Stimulated activated CD8-positive, alpha-beta memory T cell treated with anti-CD3 and anti-CD28 coated beads, Interleukin-2, amount 100 ng/mL, for 48 hours (primary cell): Measurements from ENCODE around the gene POU4F1.
"Not testable (repeated sequence)": the region's sequence is repeated elsewhere in the genome, so short reads cannot be mapped to it uniquely, and the experiment has no call there.

Experiments used
- DNase-seq, 2 donors: peaks; one replicate each; pipeline ENCODE4 v3.0.0-alpha.2; 2020; ENCODE audit warnings: low read depth in 2 of 2

The POU4F1 gene, protein sequence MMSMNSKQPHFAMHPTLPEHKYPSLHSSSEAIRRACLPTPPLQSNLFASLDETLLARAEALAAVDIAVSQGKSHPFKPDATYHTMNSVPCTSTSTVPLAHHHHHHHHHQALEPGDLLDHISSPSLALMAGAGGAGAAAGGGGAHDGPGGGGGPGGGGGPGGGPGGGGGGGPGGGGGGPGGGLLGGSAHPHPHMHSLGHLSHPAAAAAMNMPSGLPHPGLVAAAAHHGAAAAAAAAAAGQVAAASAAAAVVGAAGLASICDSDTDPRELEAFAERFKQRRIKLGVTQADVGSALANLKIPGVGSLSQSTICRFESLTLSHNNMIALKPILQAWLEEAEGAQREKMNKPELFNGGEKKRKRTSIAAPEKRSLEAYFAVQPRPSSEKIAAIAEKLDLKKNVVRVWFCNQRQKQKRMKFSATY

DNA sequence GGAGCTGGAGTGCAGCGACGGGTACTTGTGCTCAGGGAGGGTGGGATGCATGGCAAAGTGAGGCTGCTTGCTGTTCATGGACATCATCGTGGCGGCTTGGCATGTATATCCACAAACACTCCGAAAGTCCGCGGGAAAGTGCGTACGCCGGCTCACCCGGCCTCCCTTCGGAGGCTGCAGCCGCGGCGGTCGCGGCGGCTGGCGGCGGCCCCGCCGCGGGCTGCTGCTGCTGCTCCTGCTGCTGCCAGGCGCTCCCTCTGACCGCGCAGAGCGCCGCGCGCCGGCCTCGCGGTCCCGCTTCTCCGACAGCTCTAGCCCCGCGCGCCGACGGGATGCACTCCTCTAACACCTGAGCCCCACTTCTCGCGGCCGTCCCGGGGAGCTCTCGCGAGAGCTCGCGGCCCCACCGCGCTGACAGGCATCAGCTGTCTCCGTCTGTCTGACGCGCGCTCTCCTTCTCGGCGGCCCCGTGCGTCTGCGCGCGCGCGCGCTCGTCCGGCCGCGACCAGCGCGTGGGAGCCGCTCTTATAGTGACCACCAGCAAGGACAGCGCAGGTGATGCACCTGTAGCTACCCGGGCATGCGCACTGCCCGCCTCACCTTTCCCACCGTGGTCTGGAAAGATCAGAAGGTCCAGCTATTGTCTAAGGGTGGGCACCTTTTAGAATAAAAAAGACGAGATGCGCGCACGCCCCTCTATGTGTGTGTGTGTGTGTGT lies at the start of gene POU4F1:
POU4F1 (minus strand) TSS at position 313 of the 718 bp plus-strand sequence; CDS start at position 87, 226 bp downstream.
- DNase-seq: peak; percentile 53 to 65

DNA sequence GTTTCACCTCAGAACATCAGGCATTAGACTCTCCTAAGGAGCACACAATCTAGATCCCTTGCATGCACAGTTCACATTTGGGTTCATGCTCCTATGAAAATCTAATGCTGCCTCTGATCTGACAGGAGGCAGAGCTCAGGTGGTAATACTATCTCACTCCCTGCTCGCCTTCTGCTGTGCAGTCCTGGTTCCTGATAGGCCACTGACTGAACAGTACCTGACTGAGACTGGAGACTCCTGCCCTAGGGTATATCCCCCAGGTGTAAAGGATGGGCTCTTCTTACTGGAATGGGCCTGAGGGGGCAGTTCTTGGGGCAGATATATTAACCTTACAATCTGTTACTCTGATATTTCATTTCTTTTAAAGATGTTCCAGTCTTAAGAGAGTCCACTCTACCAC lies 49.3 kb upstream of the POU4F1 start:
- DNase-seq: no peak

DNA sequence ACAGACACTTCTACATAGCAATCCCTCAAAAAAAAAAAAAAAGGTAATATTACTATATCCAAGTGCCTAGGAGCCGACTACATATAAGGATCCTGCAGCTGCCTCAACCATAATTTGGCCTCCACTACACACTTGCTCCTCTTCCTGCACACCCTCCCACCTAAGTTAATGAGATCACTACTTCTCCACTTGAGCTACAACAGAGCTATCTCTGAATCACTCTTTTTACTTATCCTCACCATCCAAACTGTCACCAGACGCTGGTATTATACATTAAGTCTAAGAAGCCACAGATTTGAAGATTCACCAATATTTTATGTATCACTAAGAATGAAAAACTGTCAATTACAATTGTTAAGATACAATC lies 47.3 kb upstream of the POU4F1 start:
- no peak for DNase-seq

DNA sequence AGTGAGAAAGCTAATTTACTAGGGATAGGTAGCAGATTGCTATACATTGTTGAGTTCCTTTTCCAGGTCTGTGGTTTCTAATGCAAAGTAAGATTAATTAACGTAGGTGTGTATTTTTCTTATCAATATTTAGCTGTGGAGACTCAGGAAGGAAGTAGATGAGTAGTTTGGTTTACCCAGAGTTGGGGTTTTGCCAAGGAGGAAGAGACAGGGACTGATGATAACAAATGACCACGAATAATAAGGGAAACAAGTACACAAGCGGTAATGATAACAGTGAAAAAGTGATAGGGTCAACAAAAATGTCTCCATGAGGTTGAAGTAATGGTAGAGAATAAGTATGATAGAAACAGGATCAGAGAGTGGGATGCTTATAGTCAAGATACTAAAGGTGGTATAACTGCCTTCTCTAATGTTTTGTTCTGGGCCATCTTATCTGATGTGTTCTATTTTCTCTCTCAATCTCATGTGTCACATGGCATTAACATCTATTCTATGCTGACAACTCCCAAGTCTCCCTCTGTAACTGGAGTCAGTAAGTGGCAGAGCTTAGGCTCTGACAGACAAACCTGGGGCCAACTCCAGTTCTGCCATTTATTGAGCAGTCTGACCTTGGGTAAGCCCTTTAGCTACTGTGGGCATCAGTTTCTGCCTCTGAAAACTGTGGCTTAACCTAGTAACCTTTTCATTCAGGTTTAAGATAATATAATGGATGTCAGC lies 46.8 kb upstream of the POU4F1 start:
- DNase-seq: no peak

DNA sequence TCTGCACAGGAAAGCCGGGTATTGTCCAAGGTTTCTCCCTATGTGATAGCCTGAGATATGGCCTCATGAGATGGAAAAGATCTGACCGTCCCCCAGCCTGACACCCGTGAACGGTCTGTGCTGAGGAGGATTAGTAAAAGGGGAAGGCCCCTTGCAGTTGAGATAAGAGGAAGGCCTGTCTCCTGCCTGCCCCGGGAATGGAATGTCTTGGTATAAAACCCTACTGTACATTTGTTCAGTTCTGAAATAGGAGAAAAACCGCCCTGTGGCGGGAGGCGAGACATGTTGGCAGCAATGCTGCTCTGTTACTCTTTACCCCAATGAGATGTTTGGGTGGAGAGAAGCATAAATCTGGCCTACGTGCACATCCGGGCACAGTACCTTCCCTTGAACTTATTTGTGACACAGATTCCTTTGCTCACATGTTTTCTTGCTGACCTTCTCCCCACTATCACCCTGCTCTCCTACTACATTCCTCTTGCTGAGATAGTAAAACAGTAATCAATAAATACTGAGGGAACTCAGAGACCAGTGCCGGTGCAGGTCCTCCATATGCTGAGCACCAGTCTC lies 43.8 kb upstream of the POU4F1 start:
- not testable (repeated sequence) for DNase-seq

DNA sequence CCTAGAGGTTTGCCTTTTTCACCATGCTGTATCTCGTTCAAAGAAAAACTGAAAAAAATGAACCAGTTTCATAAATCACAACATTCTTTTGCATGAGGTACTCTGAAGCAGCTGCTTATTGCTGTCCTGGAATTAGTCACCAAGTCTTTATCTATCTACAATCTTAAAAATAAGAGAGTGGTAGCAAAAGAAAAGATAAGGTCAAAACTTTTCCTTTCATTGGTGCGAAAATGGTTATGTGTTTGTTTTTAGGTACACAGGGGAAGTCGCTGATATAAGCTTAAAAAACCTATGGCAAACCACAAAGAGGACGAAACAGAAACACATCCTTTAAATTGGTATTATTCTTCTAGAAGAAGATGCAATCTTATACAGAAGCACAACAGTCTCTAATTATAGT lies 34.9 kb upstream of the POU4F1 start:
- no peak for DNase-seq

DNA sequence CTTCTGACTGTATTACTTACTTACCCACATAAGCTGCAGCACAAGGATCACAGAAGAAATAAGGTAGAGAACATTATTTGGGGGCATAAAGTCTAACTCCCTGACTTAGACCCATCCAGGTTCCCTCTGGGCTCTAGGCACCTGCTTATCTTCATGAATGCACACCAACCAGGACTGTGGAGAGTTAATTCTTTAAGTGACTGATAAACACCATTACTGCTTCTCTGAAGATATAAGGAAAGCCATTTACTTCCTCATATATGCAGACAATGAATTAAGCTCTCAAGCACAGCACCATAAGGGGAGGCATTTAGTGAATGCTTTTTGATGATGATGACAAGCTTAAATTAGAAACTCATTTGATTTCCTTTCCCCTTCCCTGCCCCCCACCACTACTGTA lies 33.1 kb upstream of the POU4F1 start:
- no peak for DNase-seq

DNA sequence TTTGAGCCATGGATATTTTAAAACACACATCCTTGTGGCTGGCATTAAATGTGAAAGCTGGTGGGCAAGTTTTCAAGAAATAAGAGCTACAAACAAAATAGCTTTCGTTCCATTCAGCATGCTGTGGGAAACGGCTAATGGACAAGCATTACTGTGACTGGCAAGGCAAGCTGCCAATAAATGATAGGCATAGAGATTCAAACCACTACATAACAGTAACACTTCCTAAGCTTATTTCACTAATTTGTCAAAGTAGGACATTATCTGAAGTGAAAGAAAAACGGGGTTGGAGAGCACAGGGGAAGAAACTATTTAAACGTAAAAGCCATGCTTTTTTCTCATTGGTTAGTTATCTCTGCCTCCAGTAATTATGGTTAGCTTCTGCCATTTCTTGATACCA lies 29.6 kb upstream of the POU4F1 start:
- DNase-seq: no peak

DNA sequence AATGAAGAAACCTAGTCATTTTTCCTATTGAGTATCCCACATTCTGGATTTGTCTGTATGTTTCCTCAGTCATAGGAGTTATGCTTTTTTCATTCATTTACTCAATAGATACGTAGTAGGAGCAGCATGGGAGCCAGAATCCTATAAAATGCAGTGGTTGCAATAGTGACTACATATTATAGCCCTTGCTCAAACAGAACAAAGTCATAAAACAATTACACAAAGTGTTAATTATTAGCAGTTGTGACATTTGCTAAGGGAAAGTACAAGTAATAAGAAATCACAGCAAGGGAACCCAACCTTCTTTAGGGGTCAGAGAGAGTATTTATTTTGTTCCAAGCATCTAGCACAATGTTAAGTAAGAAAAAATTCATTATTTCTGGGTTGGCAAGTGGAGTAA lies 27.7 kb upstream of the POU4F1 start:
- no peak for DNase-seq

DNA sequence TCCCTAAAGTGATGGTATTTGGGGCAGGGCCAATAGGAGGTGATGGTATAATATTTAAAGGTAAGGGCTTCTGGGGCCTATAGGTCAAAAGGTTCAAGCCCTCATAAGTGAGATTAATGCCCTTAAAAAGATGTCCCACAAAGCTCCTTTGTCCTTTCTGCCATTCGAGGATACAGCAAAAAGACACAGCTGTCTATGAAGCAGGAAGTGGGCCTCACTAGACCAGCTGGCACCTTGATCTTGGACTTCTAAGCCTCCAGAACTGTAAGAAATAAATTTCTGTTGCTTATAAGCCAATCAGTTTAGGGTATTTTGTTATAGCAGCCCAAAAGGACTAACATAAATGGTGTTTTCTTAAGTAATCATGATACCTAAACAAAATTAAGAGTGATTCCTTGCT lies 27.2 kb upstream of the POU4F1 start:
- DNase-seq: no peak

DNA sequence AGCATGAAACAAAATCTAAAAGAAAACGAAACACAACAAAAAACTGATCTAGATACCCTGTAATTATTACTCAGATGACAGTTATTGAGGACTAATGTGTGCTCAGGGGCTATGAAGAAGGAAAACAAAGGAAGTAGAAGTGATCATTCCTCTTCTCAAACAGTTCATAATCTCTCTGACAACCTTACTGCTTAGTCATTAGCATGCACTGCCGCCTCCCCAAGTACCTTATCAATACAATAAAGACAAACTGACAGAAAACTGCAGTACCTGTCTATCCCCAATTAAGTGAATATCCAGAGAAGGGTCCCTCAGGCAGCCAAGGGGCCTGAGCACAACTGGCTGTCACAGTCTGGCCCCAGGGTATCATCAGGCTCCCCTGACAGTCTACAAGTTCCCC lies 22.0 kb upstream of the POU4F1 start:
- DNase-seq: no peak

DNA sequence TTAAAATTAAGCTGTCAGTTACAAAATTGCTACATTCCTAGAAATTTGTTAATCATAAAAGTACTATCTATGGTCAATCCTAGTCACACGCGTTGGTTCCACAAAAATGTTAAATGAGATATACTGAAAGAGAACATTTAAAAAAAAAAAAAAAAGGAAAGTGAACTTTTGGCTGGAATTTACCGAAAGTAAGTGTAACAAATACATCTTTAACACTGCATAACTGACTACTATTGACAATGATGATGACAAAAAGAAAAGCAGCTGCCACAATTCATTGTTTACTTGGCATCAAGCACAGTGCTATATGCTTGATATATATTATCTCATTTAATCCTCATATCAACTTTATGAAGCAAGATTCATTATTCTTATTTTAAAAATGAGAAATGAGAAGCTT lies 19.8 kb upstream of the POU4F1 start:
- no peak for DNase-seq

DNA sequence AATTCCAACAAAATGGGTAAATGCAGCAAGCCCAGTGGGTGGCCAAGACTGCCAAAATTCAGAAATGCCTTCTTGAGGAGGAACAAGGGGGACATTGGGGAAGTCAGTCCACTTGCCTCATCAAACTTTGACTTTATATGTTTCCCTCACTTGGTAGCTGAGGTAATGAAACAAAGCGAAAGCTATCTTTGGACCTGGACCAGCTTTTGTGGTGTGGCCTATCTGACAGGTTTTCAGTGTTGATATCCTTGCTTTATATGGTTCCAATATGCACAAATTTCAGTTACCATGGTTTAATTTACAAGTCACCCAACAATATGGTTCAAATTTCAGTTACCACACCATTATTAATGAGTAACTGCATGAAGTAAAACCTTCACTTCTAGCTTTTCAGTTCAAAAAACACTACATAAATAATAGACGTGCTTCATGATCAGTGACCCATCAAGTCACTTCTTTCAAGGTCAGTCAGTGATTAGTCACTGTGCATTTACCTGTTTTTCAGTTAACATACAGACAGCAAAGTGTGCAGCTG lies 17.7 kb upstream of the POU4F1 start:
- no peak for DNase-seq

DNA sequence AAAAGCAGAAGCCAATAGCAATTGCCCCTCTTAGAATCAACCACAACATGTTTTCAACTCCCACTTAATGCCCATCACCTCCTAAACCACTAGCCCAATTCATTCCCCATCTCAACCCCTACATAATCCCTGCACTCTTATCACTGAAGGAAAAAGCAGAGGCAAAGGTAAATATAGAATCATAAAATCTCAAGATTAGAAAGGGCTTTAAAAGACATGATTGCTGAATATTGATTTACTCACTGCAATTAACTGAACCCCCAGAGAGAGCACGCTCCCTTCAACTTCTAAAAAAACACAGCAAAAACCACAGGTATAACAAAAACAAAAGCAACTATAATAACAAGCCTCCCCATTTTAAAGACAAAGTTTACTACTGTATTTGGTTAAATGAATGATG lies 15.1 kb upstream of the POU4F1 start:
- DNase-seq: no peak

DNA sequence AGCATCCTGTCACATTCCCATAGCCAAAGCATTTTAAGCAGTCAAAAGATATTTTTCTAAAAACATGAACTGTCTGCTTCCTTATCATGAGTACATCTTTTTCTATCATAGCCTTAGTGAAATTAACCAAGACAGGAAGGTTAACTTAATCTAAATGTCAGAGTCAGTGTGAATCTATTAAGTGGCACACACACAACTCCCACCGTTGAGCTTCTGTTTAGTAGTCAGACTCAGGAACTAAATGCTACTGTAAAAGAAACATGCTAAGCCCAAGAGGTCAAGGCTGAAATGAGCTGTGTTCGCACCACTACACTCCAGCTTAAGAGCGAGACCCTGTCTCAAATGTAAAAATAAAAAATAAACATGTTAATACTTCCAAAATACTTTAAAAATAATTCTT lies 7.7 kb upstream of the POU4F1 start:
- no peak for DNase-seq

DNA sequence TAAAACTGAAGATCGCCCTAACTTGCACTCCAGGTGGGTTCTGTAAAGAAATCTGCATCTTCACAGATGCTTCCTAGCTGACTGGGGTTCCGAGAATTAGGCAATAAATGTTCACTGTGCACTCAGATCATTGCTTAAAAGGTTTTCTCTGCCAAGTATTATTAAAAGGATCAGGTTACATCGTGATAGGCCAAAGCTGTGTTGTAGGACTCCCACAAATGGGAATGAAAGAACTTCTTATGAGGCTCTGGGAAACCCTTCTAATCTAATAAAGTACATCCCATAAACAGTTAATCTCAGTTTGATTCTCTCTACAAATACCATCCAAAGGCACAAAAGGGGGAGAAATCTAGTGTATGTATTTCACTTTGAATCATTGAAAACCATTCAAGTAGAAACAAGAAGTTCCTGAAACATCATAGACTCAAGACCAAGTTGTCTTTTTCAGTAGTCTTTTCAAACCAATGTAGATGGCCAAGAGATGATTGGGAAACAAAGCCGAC lies 7.1 kb upstream of the POU4F1 start:
- DNase-seq: no peak

DNA sequence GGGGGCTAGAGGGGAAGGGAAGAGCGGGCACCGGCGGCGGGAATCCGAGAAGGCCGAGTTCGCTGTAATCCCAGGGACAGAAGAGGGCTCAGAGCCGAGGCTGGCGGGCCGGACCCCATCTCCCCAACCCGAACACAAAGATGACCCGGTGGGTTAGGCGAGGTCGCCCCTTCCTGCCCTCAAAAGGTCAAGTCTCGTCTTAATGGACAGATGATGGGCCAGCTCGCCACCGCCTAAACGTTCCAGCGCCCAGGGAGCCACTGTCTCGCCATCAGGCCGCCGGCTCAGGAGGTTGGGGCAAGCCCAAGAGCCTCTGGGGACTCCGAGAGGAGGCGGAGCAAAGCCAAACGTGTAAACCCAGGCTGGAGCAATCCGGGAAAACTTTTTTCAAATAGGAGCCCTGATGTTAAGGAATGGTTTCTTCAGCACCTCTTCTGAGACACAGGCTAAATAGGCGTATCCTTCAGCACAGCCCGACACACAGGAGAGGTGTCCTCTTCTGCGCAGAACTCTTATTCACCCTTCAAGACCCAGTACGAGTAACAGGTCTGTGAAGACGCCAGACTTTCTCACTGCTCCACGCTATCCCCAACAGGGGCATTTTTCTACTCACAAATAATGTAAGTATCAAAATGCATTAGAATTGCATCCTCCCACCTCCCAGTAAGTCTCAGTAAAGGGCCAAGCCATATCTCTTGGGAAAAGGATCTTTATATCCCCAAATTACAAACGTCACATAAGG lies 6.3 kb upstream of the POU4F1 start:
- no peak for DNase-seq

DNA sequence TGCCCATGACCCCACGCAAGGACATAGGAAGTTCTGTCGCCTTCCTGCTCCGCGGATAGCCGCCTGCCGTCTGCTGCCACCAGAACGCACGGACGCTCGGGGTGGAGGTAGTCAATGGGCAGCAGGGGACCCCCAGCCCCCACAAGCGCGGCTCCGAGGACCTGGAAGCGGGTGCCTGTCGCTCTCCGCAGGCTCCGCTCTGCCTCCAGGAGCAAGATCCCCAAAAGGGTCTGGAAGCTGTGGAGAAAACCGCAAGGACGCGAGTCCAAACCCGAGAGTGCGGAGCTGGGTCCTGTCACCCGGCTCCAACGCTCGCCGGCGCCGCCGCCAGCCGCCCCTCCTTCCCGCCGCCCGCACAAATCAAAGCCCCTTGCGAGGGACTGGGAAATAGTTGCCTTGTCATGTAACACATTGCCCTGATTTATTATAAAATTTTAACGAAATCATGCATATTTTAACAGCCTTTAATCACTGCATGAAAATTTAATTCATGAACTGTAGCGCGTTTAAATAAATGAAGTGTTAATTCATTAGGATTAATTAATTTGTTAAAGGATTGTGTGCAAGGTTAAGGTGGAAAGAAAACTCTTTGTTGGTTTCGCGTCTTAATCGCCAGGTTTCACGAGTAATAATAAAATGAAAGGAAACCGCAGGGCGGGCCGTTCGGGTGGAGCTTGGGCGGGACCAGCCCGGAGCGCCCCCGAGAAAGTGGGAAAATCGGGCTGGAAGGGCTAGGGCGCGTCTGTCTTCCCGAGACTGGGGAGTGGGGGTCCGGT lies 5.5 kb upstream of the POU4F1 start:
- DNase-seq: no peak

DNA sequence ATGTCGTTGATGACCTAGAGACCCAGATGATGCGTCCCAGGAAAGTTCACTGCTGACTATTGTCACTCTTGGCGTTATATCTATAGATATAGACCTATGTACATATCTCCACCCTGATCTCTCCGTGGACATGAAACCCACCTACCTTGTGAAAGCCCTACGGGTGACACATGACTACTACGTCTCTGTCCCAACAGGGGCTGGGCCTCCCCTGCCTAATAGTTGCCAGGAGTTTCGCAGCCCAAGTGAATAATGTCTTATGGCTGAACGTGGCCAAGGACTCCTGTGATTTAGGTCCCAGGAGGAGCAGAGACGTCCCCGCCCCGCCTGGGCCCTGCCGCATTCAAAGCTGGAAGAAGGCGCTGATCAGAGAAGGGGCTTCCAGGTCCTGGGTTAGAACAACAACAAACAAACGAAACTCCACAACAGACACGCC lies 4.9 kb upstream of the POU4F1 start:
- DNase-seq: no peak
